Fibroblast of upper back skin (primary cell): ENCODE data around the gene ALDH1L1.

Experiments used
- DNase-seq: peaks from one replicate; pipeline ENCODE4 v3.0.0-alpha.2; 2013

ALDH1L1 gene

GRCh38 chr3:126132751-126133511, 47.5 kb downstream of the ALDH1L1 start:
- peak; percentile 6 for DNase-seq

- no peak for DNase-seq
These were observed 48.3 kb downstream of the ALDH1L1 start for GRCh38 chr3:126131881-126132750.

- no peak for DNase-seq
These were observed 49.2 kb downstream of the ALDH1L1 start for GRCh38 chr3:126130981-126131745.

GRCh38 chr3:126130081-126130855, 50.1 kb downstream of the ALDH1L1 start:
- no peak for DNase-seq

- no peak for DNase-seq
These were observed 50.9 kb downstream of the ALDH1L1 start for GRCh38 chr3:126129398-126129891.

- DNase-seq = no peak
These were observed 51.6 kb downstream of the ALDH1L1 start for GRCh38 chr3:126128504-126129397.

- DNase-seq = no peak
These were observed 52.5 kb downstream of the ALDH1L1 start for GRCh38 chr3:126127904-126128303.

- DNase-seq = no peak
These were observed 52.9 kb downstream of the ALDH1L1 start for GRCh38 chr3:126127452-126127851.

- no peak for DNase-seq
These were observed 53.5 kb downstream of the ALDH1L1 start for GRCh38 chr3:126126811-126127431.

- no peak for DNase-seq
These were observed 54.1 kb downstream of the ALDH1L1 start for GRCh38 chr3:126126286-126126685.

GRCh38 chr3:126125781-126126251, 54.6 kb downstream of the ALDH1L1 start:
- DNase-seq = no peak

GRCh38 chr3:126125341-126125740, 55.0 kb downstream of the ALDH1L1 start:
- no peak for DNase-seq

- no peak for DNase-seq
These were observed 55.5 kb downstream of the ALDH1L1 start for GRCh38 chr3:126124896-126125295.

GRCh38 chr3:126124148-126124868, 56.1 kb downstream of the ALDH1L1 start:
- DNase-seq = no peak

GRCh38 chr3:126121632-126122031, 58.8 kb downstream of the ALDH1L1 start:
- no peak for DNase-seq

- DNase-seq = no peak
These were observed 59.3 kb downstream of the ALDH1L1 start for GRCh38 chr3:126121074-126121473.

- no peak for DNase-seq
These were observed 60.4 kb downstream of the ALDH1L1 start for GRCh38 chr3:126119976-126120375.

GRCh38 chr3:126119008-126119675, 61.2 kb downstream of the ALDH1L1 start:
- DNase-seq = no peak

- no peak for DNase-seq
These were observed 61.8 kb downstream of the ALDH1L1 start for GRCh38 chr3:126118591-126118990.
